ENCODE measurements around the gene GAA.

Gene GAA

GRCh38 chr17:80101011-80101945, at the start of gene GAA:
TSS of gene GAA (plus strand) at chr17:80101581. CDS start at chr17:80104587, 3,006 bp downstream.
- Histone ChIP-seq H3K79me2 (ENCODE audit: insufficient read depth, low read length) (no peaks in the 10 kb centered on the region), H2AFZ (ENCODE audit: low read depth, low read length, severe bottlenecking) (peak within 1 kb of the TSS; percentile 91), H3K9me2 (replicated peaks; ENCODE audit: insufficient read depth, low read length) (no peaks in the 10 kb centered on the region), H3K27ac (ENCODE audit: low read depth, low read length) (no peak within 1 kb of the TSS), H3K9ac (ENCODE audit: low read length) (peak within 1 kb of the TSS; percentile 71), H3F3A (ENCODE audit: insufficient read depth) (no peaks in the 10 kb centered on the region), H3K9me3 (ENCODE audit: insufficient read depth, low read length) (no peaks in the 10 kb centered on the region), H3K4me2 (ENCODE audit: low read depth, low read length, poor library complexity, severe bottlenecking) (peak within 1 kb of the TSS; percentile 60), H3K36me3 (ENCODE audit: low read length) (no peaks in the 10 kb centered on the region), H4K20me1 (ENCODE audit: low read depth, low read length) (no peaks in the 10 kb centered on the region), H3K27me3 (ENCODE audit: low read length) (no peaks in the 10 kb centered on the region), H3K4me3 (ENCODE audit: insufficient read depth, low read length, poor library complexity, severe bottlenecking) (peak within 1 kb of the TSS; percentile 68)
- TF ChIP-seq EZH2phosphoT487 (conservative IDR thresholded peaks at IDR 0.05; ENCODE audit: low read length): no peak
- TF ChIP-seq, protein P1, sequence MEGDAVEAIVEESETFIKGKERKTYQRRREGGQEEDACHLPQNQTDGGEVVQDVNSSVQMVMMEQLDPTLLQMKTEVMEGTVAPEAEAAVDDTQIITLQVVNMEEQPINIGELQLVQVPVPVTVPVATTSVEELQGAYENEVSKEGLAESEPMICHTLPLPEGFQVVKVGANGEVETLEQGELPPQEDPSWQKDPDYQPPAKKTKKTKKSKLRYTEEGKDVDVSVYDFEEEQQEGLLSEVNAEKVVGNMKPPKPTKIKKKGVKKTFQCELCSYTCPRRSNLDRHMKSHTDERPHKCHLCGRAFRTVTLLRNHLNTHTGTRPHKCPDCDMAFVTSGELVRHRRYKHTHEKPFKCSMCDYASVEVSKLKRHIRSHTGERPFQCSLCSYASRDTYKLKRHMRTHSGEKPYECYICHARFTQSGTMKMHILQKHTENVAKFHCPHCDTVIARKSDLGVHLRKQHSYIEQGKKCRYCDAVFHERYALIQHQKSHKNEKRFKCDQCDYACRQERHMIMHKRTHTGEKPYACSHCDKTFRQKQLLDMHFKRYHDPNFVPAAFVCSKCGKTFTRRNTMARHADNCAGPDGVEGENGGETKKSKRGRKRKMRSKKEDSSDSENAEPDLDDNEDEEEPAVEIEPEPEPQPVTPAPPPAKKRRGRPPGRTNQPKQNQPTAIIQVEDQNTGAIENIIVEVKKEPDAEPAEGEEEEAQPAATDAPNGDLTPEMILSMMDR (IDR thresholded peaks at IDR 0.05; ENCODE audit: insufficient read depth, low read length, poor library complexity, severe bottlenecking): peak; percentile 58

DNA sequence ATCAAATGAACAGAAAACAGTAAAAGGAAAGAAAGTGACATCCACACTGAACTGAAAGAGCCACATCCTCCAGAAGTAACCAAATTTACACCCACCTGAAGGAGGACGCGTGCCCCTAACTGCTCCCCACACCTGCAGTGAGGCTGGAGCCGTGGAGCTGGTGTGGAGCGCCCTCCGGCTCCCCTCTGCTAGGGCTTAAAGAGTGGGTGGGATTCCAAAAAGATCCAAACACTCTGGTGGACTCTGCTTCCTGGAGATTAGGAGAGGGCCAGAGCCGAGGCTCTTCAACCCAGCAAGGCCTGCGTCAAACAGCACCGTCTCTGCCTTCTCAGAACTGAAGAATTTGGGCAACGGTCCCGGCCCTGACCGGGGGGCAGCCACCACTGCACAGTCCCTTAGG, 49.7 kb upstream of the GAA start:
- Histone ChIP-seq H3K27me3 (ENCODE audit: low read length) (no peaks in the 10 kb centered on the region), H3K9ac (ENCODE audit: low read length) (no peak overlapping the region), H2AFZ (ENCODE audit: low read depth, low read length, severe bottlenecking) (no peak overlapping the region), H3K4me2 (ENCODE audit: low read depth, low read length, poor library complexity, severe bottlenecking) (no peak overlapping the region), H4K20me1 (ENCODE audit: low read depth, low read length) (no peaks in the 10 kb centered on the region), H3F3A (ENCODE audit: insufficient read depth) (no peaks in the 10 kb centered on the region), H3K79me2 (ENCODE audit: insufficient read depth, low read length) (no peaks in the 10 kb centered on the region), H3K9me3 (ENCODE audit: insufficient read depth, low read length) (no peaks in the 10 kb centered on the region), H3K4me3 (ENCODE audit: insufficient read depth, low read length, poor library complexity, severe bottlenecking) (no peak overlapping the region), H3K27ac (ENCODE audit: low read depth, low read length) (no peak overlapping the region), H3K36me3 (ENCODE audit: low read length) (no peaks in the 10 kb centered on the region), H3K9me2 (replicated peaks; ENCODE audit: insufficient read depth, low read length) (no peaks in the 10 kb centered on the region)
- TF ChIP-seq EZH2phosphoT487 (conservative IDR thresholded peaks at IDR 0.05; ENCODE audit: low read length): no peak
- TF ChIP-seq, protein P1 (IDR thresholded peaks at IDR 0.05; ENCODE audit: insufficient read depth, low read length, poor library complexity, severe bottlenecking): no peak

DNA sequence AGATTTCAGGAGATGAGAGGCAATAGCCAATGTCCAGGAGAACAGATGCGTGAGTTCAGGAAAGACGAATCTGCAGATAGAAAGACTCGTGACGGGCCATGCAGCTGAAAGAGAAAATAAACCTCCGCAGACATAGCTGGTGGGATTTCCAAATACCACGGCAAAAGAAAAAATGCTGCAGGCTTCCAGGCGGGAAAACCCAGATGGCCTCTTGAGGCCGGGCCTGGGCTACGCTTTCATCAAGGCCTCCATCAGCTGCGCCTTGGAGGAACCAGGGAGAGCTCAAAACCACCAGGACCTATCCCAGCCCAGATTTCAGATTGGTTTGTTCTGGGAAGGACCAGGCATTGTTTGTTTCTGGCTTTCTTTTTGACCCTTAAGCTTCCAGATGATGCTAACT, 48.3 kb upstream of the GAA start:
- TF ChIP-seq, protein P1 (IDR thresholded peaks at IDR 0.05; ENCODE audit: insufficient read depth, low read length, poor library complexity, severe bottlenecking): no peak
- no peak for TF ChIP-seq EZH2phosphoT487 (conservative IDR thresholded peaks at IDR 0.05; ENCODE audit: low read length)
- Histone ChIP-seq H3K4me3 (ENCODE audit: insufficient read depth, low read length, poor library complexity, severe bottlenecking) (no peak overlapping the region), H3K79me2 (ENCODE audit: insufficient read depth, low read length) (no peaks in the 10 kb centered on the region), H3K36me3 (ENCODE audit: low read length) (no peaks in the 10 kb centered on the region), H3K27me3 (ENCODE audit: low read length) (no peaks in the 10 kb centered on the region), H3K27ac (ENCODE audit: low read depth, low read length) (no peak overlapping the region), H3K9me3 (ENCODE audit: insufficient read depth, low read length) (no peaks in the 10 kb centered on the region), H3K4me2 (ENCODE audit: low read depth, low read length, poor library complexity, severe bottlenecking) (no peak overlapping the region), H4K20me1 (ENCODE audit: low read depth, low read length) (no peaks in the 10 kb centered on the region), H3F3A (ENCODE audit: insufficient read depth) (no peaks in the 10 kb centered on the region), H3K9ac (ENCODE audit: low read length) (no peak overlapping the region), H2AFZ (ENCODE audit: low read depth, low read length, severe bottlenecking) (no peak overlapping the region), H3K9me2 (replicated peaks; ENCODE audit: insufficient read depth, low read length) (no peaks in the 10 kb centered on the region)
